Fibroblast of pulmonary artery (primary cell): ENCODE data around the gene HSPD1.
"Not testable (repeated sequence)": the region's sequence is repeated elsewhere in the genome, so short reads cannot be mapped to it uniquely, and the experiment has no call there.

Experiments
- DNase-seq: peaks from one replicate; pipeline ENCODE4 v3.0.0-alpha.2; 2010; ENCODE audit warnings: low read depth
- H3K4me3 ChIP-seq: replicated peaks from 2 replicates; pipeline ENCODE4 v1.5.1; 2011; ENCODE audit warnings: low read depth, mild to moderate bottlenecking, control low read depth, low read length, moderate library complexity
- CTCF ChIP-seq: IDR thresholded peaks from 2 replicates; pipeline ENCODE4 v1.5.1; 2011; ENCODE audit warnings: mild to moderate bottlenecking, control low read depth, low read length, inconsistent platforms; ENCODE audit errors: missing control alignments

The HSPD1 gene

GRCh38 chr2:197498235-197498936, 1.3 kb downstream of the HSPD1 start:
- peak overlapping the region; percentile 93 for H3K4me3 ChIP-seq
- DNase-seq = peak; percentile 11
- TF ChIP-seq CTCF = no peak

GRCh38 chr2:197497326-197497725, 2.3 kb downstream of the HSPD1 start:
- no peak for TF ChIP-seq CTCF
- H3K4me3 ChIP-seq = peak overlapping the region; percentile 93
- DNase-seq = no peak

GRCh38 chr2:197496695-197497094, 2.9 kb downstream of the HSPD1 start:
- no peak for DNase-seq
- no peak overlapping the region for H3K4me3 ChIP-seq
- TF ChIP-seq CTCF = no peak

- H3K4me3 ChIP-seq = no peak overlapping the region
- TF ChIP-seq CTCF = no peak
- DNase-seq = no peak
These were observed 4.1 kb downstream of the HSPD1 start for GRCh38 chr2:197495433-197496134.

GRCh38 chr2:197487385-197487784, 12.3 kb downstream of the HSPD1 start:
- TF ChIP-seq CTCF = no peak
- H3K4me3 ChIP-seq = no peak overlapping the region
- no peak for DNase-seq

- TF ChIP-seq CTCF = no peak
- no peak for DNase-seq
- no peak overlapping the region for H3K4me3 ChIP-seq
These were observed 13.5 kb downstream of the HSPD1 start for GRCh38 chr2:197486175-197486574.

- not testable (repeated sequence) for DNase-seq, H3K4me3 ChIP-seq
These were observed 15.4 kb downstream of the HSPD1 start for GRCh38 chr2:197484248-197484647.
